Testis (tissue), 2 donors: ENCODE measurements around the gene GRID1.

Experiments used
- CTCF ChIP-seq, 3 experiments: fragments of 450-650 bp in 2 of 3; fragments of 200-600 bp in 1 of 3; sonication (generic) in 1 of 3; IDR thresholded peaks; one replicate each; pipeline ENCODE4 v1.5.1; 2016 to 2019; ENCODE audit warnings: antibody characterized with exemption in 3 of 3, mild to moderate bottlenecking in 2 of 3, moderate library complexity in 1 of 3
- POLR2A ChIP-seq: fragments of 450-650 bp; IDR thresholded peaks from one replicate; pipeline ENCODE4 v1.6.1; 2017; ENCODE audit warnings: antibody characterized with exemption, mild to moderate bottlenecking, moderate library complexity

- TF ChIP-seq CTCF (IDR thresholded peaks at IDR 0.05) (no peak), POLR2A (no peak)
These were observed 576.4 kb downstream of the GRID1 start for GRCh38 chr10:85789982-85790789.
